ENCODE results near the gene RAB3B.
A peak's percentile ranks its signal among the peaks of the same experiment; 100 is the strongest.

The RAB3B gene

GRCh38 chr1:51945591-51945990 lies 44.9 kb downstream of the RAB3B start:
- TF ChIP-seq EGR1 (IDR thresholded peaks at IDR 0.05) (no peak), REST (IDR thresholded peaks at IDR 0.05; ENCODE audit: low read depth) (no peak), RAD21 (IDR thresholded peaks at IDR 0.05; ENCODE audit: low read depth) (no peak), YY1 (IDR thresholded peaks at IDR 0.05; ENCODE audit: low read depth) (no peak), CREB1 (IDR thresholded peaks at IDR 0.05; ENCODE audit: low read depth) (no peak), TAF1 (IDR thresholded peaks at IDR 0.05; ENCODE audit: low read depth) (no peak)

DNA sequence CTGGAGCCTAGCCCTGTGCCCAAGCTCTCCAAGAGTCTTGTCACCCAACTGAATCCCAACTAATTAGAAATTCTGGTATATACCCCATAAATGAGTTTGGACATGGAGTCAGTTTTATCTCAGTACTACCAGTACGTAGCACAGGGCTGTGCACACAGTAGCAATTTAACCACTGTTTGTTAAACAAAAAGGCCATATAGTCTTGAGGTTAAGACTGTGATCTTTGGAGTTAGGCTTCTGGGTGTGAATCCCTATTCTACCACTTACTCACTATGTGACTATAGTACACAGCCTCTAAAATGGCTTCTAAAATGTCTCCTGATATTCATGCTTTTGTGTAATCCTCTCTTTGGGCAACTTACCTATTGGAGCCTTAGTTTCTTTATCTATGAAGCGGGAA lies 48.2 kb downstream of the RAB3B start:
- TF ChIP-seq RAD21 (IDR thresholded peaks at IDR 0.05; ENCODE audit: low read depth) (no peak), TCF12 (IDR thresholded peaks at IDR 0.05; ENCODE audit: low read depth) (no peak), TEAD4 (IDR thresholded peaks at IDR 0.05) (no peak), EGR1 (IDR thresholded peaks at IDR 0.05) (no peak), ZBTB7A (IDR thresholded peaks at IDR 0.05; ENCODE audit: low read depth) (no peak), CREB1 (IDR thresholded peaks at IDR 0.05; ENCODE audit: low read depth) (no peak), CEBPB (IDR thresholded peaks at IDR 0.05) (no peak), EP300 (IDR thresholded peaks at IDR 0.05; ENCODE audit: borderline replicate concordance) (no peak), REST (IDR thresholded peaks at IDR 0.05; ENCODE audit: low read depth) (no peak), FOXM1 (IDR thresholded peaks at IDR 0.05; ENCODE audit: borderline replicate concordance, low read depth) (no peak)

DNA sequence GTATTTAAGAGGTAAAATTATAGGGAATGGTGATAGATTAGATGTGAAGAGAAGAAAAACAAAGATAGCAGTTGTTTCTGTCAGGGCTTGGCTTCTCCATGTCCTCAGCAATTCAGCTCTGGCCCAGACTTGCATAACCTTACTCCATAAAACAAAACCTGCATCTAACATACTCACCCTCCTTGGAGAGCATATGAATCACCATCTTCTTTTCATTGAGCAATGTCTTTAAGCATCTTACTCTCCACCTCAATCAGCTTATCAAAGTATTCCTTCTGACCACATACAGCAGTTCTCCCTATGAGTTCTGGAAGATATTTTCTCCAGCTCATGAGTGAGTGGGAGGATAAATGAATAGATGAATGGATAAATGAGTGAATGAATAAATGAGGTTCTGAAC lies 49.0 kb downstream of the RAB3B start:
- no peak for TF ChIP-seq TAF1 (IDR thresholded peaks at IDR 0.05; ENCODE audit: low read depth)
- no peak for TF ChIP-seq MAX (IDR thresholded peaks at IDR 0.05)
- TF ChIP-seq FOXM1 (IDR thresholded peaks at IDR 0.05; ENCODE audit: borderline replicate concordance, low read depth), result no peak
- no peak for TF ChIP-seq TEAD4 (IDR thresholded peaks at IDR 0.05)
- TF ChIP-seq EGR1 (IDR thresholded peaks at IDR 0.05), result no peak
- no peak for TF ChIP-seq ZBTB7A (IDR thresholded peaks at IDR 0.05; ENCODE audit: low read depth)
- no peak for TF ChIP-seq TCF12 (IDR thresholded peaks at IDR 0.05; ENCODE audit: low read depth)
- TF ChIP-seq USF1 (IDR thresholded peaks at IDR 0.05), result no peak
- TF ChIP-seq YY1 (IDR thresholded peaks at IDR 0.05; ENCODE audit: low read depth), result no peak
- no peak for TF ChIP-seq CREB1 (IDR thresholded peaks at IDR 0.05; ENCODE audit: low read depth)
- TF ChIP-seq NFIC (IDR thresholded peaks at IDR 0.05), result no peak

- TF ChIP-seq USF1 (IDR thresholded peaks at IDR 0.05) (no peak), YY1 (IDR thresholded peaks at IDR 0.05; ENCODE audit: low read depth) (no peak), EGR1 (IDR thresholded peaks at IDR 0.05) (no peak), TEAD4 (IDR thresholded peaks at IDR 0.05) (no peak), RAD21 (IDR thresholded peaks at IDR 0.05; ENCODE audit: low read depth) (no peak)
These were observed 53.4 kb downstream of the RAB3B start for GRCh38 chr1:51937112-51937511.

GRCh38 chr1:51936531-51936930 lies 54.0 kb downstream of the RAB3B start:
- TF ChIP-seq RAD21 (IDR thresholded peaks at IDR 0.05; ENCODE audit: low read depth), result peak; percentile 14; the same call in 1 of the 2 replicates
- TF ChIP-seq REST (IDR thresholded peaks at IDR 0.05; ENCODE audit: low read depth), result no peak
- TF ChIP-seq EGR1 (IDR thresholded peaks at IDR 0.05), result no peak
- TF ChIP-seq EP300 (IDR thresholded peaks at IDR 0.05; ENCODE audit: borderline replicate concordance), result no peak
- TF ChIP-seq CEBPB (IDR thresholded peaks at IDR 0.05), result no peak
- TF ChIP-seq MAX (IDR thresholded peaks at IDR 0.05), result no peak

All from Ishikawa (cell line).